Measurements from ENCODE around the gene MOK.

Gene MOK

GRCh38 chr14:102201353-102201738 lies 103.6 kb downstream of the MOK start:
- DNase-seq: no peak

GRCh38 chr14:102200690-102201352 lies 104.1 kb downstream of the MOK start:
- DNase-seq: peak in 1 of 2 donors; percentile 21

DNA sequence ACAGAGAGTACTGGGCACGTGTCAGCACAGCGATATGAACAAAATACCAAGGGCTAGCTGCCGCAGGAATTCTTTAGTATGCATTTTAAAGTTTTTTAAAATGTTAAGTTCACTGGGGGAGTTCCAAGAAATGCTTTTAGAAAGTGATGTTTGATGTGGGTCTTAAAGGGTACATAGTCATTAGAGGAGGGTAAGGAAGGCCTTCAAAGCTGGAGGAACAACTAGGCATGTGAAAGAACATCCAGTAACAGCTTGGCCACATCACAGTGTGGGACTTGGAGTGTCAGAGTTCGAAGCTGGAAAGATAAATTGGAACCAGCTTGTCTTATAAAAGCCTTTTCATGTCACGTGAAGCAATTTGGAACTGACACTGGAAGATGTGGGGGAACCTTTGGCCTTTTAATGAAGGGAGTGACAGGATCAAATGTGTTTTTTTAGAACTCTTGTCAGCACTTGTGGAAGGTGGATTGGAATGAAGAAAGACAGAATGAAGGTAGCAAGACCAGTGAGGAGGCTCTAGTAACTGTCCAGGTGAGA lies 107.6 kb downstream of the MOK start:
- no peak for DNase-seq

DNA sequence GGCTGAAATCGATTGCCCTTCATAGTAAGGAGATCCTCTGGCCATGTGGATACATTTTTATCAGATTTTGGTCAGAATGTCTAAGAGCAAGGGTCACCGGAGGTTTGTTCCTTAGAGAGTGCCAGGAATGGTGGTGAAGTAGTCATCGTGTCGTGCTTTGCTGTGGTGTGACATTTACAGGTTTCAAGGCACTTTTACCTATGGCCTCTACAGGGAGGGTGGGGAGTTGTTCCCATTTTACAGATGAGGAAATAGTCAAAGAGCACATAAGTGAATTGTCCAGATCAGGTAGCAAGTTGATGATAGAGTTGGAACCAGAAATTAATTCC lies 108.1 kb downstream of the MOK start:
- DNase-seq: no peak

GRCh38 chr14:102196039-102196901 lies 108.7 kb downstream of the MOK start:
- DNase-seq: no peak

DNA sequence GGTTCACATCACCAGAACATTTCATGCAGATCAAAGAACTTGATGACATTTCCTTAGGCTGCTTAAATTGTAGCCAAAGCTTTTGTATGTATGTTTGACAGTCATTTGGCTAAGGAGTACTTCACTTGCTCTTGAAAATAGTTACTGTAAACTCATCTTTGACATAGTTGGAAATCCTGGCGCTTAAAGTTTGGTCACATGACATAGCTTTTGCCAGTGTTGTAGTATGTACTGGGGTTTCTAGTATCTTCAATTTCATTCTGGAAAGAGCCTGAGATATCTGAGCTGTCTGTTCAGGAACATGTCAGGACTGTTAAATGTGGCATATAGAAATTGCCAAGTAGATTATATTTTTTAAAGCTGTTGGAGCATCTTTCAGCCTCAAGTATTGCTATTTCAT lies 109.5 kb downstream of the MOK start:
- DNase-seq: no peak

GRCh38 chr14:102194856-102195255 lies 110.1 kb downstream of the MOK start:
- no peak for DNase-seq

- DNase-seq: no peak
These were observed 112.0 kb downstream of the MOK start for GRCh38 chr14:102192840-102193502.

GRCh38 chr14:102189874-102190273 lies 115.1 kb downstream of the MOK start:
- no peak for DNase-seq

DNA sequence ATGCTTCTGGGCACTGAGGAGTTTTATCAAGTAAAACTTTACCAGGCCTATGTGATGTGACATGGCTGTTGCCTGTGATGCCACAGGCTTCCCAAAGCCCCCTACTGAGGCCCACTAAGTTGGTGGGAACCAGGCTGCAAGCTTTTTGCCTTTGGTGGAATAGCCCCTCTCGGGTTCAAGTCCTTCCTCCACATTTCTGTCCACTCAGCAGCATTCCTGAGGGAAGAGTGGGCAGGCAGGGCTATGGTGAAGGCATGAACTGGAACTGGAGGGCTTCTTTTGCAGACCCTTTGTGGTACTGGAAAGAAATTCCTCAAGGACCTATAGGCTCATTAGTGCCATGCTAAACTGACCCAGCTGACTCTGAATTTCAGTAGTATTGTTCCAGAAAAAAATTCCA lies 116.8 kb downstream of the MOK start:
- no peak for DNase-seq

GRCh38 chr14:102187568-102188001 lies 117.4 kb downstream of the MOK start:
- no peak for DNase-seq

GRCh38 chr14:102187044-102187443 lies 117.9 kb downstream of the MOK start:
- DNase-seq: no peak

DNA sequence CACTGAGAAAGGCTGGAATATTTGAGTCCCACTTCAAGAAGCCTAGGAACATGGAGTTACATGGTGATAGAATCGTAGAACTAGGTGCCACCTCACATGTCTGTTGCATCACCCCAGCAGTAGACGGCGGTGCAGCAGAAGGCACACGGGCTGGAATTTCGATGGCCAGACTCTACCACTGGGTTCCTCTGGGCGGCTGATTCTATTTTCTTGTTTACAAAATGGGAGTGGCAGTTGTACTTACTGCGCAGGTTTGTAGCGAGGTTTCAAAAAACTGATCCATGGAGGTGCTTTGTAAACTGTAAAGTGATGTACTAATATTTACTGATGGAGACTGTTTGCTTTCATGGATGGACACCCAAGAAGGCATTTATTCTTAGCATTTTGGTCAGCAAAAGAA lies 119.6 kb downstream of the MOK start:
- DNase-seq: no peak

DNA sequence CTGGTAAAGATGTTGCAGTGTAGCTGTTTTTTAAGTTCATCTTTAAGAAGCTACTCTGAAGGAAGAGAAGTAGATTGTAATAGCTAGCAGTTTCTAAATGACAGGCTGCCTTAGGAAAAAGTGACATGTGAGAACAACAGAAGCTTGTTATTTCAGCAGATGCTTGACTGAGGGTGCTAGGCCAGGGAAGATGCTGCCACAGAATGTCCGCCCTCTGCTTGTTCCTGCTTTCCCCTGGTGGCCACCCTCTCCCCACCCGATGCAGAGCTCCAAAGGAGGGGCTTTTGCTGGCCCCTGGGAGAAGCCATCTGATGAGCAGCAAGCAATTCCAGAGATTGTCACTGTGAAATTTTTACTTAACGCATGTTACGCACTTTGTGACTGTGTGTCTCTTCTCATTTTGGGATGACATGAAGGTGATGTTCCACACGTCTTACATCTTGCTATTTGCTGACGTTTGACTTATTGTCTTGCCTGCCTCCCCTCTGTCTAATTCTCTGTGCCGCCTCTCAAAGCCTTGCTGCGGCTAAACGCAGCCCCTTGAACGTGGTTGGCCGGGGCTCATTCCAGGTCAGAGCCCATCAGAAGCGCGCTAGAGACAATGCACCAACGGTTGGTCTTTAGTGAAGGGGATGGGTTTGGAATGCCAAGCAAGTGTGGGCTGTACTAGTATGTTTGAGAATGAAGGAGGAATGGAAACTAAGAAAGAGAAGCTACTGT lies 120.5 kb downstream of the MOK start:
- no peak for DNase-seq

- no peak for DNase-seq
These were observed 121.1 kb downstream of the MOK start for GRCh38 chr14:102183886-102184285.

DNA sequence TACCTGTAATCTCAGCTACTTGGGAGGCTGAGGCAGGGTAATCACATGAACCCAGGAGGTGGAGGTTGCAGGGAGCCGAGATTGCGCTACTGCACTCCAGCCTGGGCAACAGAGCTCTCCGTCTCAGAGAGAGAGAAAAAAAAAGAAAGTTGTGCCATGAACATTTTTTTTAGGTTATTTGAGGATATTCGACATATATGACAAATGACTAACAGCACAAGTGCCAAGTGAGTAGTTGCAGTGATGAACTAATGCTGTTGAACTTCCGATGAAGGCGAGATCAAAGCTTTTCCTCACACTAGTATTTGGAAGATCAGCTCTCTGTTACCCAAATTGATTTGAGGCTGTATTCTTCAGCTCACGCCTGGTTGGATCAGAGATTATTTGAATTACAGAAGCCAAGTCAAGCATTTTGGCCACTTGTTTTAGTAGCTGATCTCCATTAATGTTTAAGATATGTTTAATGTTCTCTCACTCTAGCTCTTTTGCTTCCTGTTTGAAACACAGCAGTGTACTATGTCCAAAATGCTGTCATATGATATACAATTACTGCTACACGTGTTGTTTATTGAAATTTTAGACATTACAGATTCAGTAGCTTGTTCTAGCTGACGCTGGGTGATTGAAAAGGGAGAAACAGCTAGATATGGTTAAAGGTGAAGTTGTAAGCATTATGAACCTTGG lies 121.9 kb downstream of the MOK start:
- DNase-seq: no peak

- no peak for DNase-seq
These were observed 122.8 kb downstream of the MOK start for GRCh38 chr14:102182190-102182589.

GRCh38 chr14:102181187-102181586 lies 123.8 kb downstream of the MOK start:
- no peak for DNase-seq

DNA sequence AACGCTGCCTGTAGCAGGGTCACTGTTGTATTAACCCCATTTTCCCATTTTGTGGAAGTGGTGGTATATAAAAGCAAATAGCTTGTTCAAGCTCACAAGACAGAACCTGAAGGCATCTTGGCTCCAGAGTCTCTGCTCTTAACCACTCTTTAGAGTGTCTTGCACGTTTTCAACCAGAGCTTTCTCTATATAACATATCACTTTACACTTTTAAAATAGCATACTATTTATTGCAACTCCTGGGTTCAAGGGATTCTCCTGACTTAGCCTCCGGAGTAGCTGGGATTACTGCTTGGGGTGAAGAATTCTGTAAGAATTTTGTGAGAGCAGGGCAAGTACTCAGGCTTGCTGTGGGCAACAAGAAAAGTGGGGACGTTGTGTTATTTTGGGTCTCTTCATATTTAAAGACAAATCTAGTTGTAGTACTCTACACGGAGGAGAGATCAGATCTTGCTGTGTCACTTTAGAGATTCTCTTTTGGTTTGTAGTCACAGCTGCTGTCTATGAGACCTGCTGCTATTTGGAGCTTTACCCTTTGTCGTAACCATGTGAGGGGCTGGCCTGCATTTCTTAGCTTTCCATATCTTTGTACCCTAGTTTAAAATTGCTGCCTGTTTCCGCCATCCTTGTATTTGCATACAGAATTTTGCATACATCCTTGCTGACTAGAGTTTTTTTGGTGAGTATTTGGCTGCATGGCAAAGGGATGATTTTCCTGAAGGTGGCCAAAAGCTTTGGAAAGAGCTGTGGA lies 124.5 kb downstream of the MOK start:
- no peak for DNase-seq
